ENCODE measurements around the gene MYL4. TPM values are rescaled to one million over a fixed set of nuclear protein-coding genes. Genes with fewer than 3 reads are reported as not detected.
"Not testable (repeated sequence)": the region's sequence is repeated elsewhere in the genome, so short reads cannot be mapped to it uniquely, and the experiment has no call there.

MYL4 gene
- total RNA-seq, 6 experiments from 2014 or later = not detected

DNA sequence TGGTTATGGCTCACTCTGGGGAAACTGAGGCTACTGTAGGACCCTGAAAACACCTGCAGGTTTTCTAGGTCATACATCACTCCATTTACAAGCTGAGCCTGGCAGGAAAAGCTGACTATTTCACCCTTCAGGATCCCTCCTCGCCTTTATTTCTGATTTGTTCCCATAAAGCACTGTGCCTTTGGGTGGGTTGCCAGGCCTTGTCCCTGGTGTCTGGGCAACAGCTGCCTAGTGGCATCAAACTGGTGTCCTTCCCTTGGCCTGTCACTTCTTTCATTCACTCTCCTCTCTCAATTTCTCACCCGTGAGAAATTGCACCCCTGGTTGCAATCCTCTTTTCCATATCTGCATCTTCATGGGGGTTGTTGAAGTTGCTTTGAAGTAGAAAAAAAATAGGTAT is 1.6 kb downstream of the MYL4 start:
- H3K4me3 Mint-ChIP-seq = no peak overlapping the region
- TF ChIP-seq, protein P1, sequence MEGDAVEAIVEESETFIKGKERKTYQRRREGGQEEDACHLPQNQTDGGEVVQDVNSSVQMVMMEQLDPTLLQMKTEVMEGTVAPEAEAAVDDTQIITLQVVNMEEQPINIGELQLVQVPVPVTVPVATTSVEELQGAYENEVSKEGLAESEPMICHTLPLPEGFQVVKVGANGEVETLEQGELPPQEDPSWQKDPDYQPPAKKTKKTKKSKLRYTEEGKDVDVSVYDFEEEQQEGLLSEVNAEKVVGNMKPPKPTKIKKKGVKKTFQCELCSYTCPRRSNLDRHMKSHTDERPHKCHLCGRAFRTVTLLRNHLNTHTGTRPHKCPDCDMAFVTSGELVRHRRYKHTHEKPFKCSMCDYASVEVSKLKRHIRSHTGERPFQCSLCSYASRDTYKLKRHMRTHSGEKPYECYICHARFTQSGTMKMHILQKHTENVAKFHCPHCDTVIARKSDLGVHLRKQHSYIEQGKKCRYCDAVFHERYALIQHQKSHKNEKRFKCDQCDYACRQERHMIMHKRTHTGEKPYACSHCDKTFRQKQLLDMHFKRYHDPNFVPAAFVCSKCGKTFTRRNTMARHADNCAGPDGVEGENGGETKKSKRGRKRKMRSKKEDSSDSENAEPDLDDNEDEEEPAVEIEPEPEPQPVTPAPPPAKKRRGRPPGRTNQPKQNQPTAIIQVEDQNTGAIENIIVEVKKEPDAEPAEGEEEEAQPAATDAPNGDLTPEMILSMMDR (IDR thresholded peaks at IDR 0.05) = no peak
- no peaks in the 10 kb centered on the region for H3K36me3 Mint-ChIP-seq (ENCODE audit: low read depth)
- no peaks in the 10 kb centered on the region for H3K9me3 Mint-ChIP-seq
- H3K27ac Mint-ChIP-seq = no peak overlapping the region
- peaks cover 7% of the 10 kb centered on the region for H3K4me1 Mint-ChIP-seq (ENCODE audit: low read depth)
- peaks cover 6% of the 10 kb centered on the region for H3K27me3 Mint-ChIP-seq (ENCODE audit: insufficient read depth)
- no peak for DNase-seq

DNA sequence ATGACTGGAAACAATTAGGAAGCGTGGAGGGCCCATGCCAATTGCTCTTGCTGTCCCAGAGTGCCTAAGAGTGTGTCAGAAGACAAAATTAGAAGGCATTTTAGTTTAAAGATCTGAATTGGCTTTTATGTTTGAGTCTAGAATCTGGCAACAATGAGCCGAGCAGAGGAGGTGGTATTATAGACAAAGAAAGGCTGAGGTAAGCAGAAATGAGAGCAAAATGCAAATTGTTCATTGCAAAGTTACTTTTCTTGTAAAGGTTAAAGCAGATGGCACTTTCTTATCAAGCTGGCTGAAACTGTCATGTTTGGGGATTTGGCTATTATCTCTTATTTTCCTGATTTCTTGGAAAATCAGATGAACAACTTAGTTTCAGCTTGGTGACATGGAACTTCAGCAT is 3.3 kb downstream of the MYL4 start:
- H3K4me1 Mint-ChIP-seq (ENCODE audit: low read depth) = no peaks in the 10 kb centered on the region
- H3K4me3 Mint-ChIP-seq = no peak overlapping the region
- TF ChIP-seq, protein P1 (IDR thresholded peaks at IDR 0.05) = no peak
- peaks cover 6% of the 10 kb centered on the region for H3K27me3 Mint-ChIP-seq (ENCODE audit: insufficient read depth)
- DNase-seq = no peak
- H3K9me3 Mint-ChIP-seq = no peaks in the 10 kb centered on the region
- no peaks in the 10 kb centered on the region for H3K36me3 Mint-ChIP-seq (ENCODE audit: low read depth)
- no peak overlapping the region for H3K27ac Mint-ChIP-seq

DNA sequence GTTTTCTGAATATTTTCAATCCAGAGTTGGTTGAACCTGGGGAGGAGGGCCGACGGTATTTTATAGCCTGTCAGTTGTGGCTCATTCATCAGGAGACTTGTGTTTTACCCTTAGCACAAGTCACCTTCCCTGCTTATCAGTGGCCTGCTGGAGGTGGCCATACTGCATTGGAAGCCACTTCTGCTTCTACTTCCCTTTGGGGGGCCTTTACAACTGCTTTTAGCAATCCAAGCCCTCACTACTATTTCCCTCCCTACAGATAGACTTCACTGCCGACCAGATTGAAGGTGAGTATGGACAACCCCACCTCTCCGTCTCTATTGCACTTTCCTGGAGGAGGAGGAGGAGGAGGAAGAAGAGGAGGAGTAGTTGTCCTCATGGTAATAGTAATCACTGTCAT is 4.4 kb downstream of the MYL4 start:
- H3K36me3 Mint-ChIP-seq (ENCODE audit: low read depth) = no peaks in the 10 kb centered on the region
- no peak for DNase-seq
- H3K4me3 Mint-ChIP-seq = no peak overlapping the region
- H3K4me1 Mint-ChIP-seq (ENCODE audit: low read depth) = no peaks in the 10 kb centered on the region
- no peak overlapping the region for H3K27ac Mint-ChIP-seq
- H3K9me3 Mint-ChIP-seq = no peaks in the 10 kb centered on the region
- TF ChIP-seq, protein P1 (IDR thresholded peaks at IDR 0.05) = no peak
- peaks cover 6% of the 10 kb centered on the region for H3K27me3 Mint-ChIP-seq (ENCODE audit: insufficient read depth)

DNA sequence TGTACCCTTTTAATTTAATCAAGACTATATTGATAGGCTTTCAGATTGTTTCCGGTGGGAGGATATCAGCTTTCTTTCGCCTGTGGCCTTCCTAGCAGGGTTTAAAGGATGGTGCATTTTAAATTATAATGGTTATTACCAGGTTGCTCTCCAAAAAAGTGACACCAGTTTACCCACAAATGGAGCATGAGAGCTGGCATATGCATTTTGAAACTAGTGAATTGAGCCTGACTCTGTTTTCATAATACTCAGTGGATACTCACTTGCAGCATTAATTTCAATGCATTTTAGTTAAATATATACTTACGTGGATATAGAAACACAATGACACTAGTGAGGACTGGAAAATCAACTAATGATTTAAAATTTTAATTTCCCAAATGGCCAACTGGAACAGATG is 5.8 kb downstream of the MYL4 start:
- TF ChIP-seq, protein P1 (IDR thresholded peaks at IDR 0.05) = no peak
- H3K4me1 Mint-ChIP-seq (ENCODE audit: low read depth) = no peaks in the 10 kb centered on the region
- no peak overlapping the region for H3K4me3 Mint-ChIP-seq
- H3K27me3 Mint-ChIP-seq (ENCODE audit: insufficient read depth) = peaks cover 9% of the 10 kb centered on the region
- H3K27ac Mint-ChIP-seq = no peak overlapping the region
- H3K36me3 Mint-ChIP-seq (ENCODE audit: low read depth) = no peaks in the 10 kb centered on the region
- no peak for DNase-seq
- no peaks in the 10 kb centered on the region for H3K9me3 Mint-ChIP-seq

DNA sequence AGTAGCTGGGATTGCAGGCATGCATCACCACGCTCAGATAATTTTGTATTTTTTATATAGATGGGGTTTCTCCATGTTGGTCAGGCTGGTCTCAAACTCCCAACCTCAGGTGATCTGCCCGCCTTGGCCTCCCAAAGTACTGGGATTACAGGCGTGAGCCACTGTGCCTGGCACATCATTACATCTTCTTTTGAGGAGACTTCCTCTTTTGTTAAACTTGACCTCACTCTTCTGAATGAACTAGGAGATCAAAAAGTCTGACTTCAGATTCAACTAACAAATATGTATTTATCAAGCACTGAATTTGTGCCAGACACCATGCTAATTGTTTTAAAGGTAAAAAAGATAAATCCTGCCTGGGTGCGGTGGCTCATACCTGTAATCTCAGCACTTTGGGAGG is 7.7 kb downstream of the MYL4 start:
- not testable (repeated sequence) for H3K27ac Mint-ChIP-seq; H3K4me1 Mint-ChIP-seq (ENCODE audit: low read depth); H3K4me3 Mint-ChIP-seq; H3K36me3 Mint-ChIP-seq (ENCODE audit: low read depth); H3K9me3 Mint-ChIP-seq; DNase-seq
- H3K27me3 Mint-ChIP-seq (ENCODE audit: insufficient read depth) = peaks cover 11% of the 10 kb centered on the region

DNA sequence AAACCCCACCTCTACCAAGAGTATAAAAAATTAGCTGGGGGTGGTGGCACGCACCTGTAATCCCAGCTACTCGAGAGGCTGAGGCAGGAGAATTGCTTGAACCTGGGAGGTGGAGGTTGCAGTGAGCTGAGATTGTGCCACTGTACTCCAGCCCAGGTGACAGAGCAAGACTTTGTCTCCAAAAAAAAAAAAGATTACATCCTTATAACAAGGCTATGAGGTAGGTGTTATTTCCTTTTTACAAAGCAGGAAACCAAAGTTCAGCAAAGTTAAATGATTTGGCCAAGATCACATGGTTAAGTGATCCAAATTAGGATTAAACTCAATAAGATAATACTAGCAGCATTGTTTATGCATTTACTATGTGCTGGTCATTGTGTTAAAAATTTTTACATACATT is 8.1 kb downstream of the MYL4 start:
- H3K36me3 Mint-ChIP-seq (ENCODE audit: low read depth); H3K4me1 Mint-ChIP-seq (ENCODE audit: low read depth); DNase-seq; H3K9me3 Mint-ChIP-seq; H3K4me3 Mint-ChIP-seq; H3K27ac Mint-ChIP-seq: not testable (repeated sequence)
- H3K27me3 Mint-ChIP-seq (ENCODE audit: insufficient read depth) = peaks cover 11% of the 10 kb centered on the region

DNA sequence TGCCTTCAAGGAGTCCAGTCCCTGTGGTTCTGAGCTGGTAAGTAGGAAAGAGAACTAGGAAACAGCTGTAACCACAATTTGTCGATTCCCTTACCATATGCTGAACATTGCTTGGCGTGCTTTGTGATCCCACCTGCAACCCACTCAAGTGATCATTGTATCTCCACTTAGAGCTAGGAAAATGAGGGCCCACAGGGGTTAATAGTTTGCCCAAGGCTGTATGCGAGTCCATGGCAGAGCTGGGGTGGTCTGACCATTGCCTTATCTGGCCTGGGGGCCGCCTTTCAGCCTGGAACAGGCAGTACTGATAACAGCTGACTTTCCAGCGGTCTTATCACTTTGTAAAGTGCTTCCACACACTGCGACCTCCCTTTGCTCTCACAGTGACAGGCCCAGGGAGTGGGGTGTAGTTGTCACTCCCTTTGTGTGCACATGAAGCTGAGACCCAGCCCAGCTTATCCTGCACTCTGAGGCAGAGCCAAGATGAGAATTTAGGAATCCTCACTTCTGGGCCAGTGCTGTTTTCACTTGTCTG is 9.8 kb downstream of the MYL4 start:
- Mint-ChIP-seq H3K27me3 (ENCODE audit: insufficient read depth) (peaks cover 8% of the 10 kb centered on the region), H3K36me3 (ENCODE audit: low read depth) (peaks cover 2% of the 10 kb centered on the region; the same call in 1 of the 2 replicates), H3K4me3 (no peak overlapping the region), H3K27ac (no peak overlapping the region), H3K9me3 (no peaks in the 10 kb centered on the region; the same call in 1 of the 2 replicates), H3K4me1 (ENCODE audit: low read depth) (peaks cover 16% of the 10 kb centered on the region)
- TF ChIP-seq, protein P1 (IDR thresholded peaks at IDR 0.05) = no peak
- DNase-seq = no peak

Data from HFFc6 (cell line).